Hindlimb muscle (tissue), 1 donor: Measurements from ENCODE around the gene SLC7A11. TPM values are rescaled to one million over a fixed set of nuclear protein-coding genes. Genes with fewer than 3 reads are reported as not detected.

Experiments
- DNase-seq: peaks from one replicate; pipeline ENCODE4 v3.0.0-alpha.2; 2013
- polyA plus RNA-seq: library from polyadenylated mRNA; unstranded; fragments of 120-200 nt; gene quantifications from one replicate; pipeline ENCODE4 v1.2.1, GENCODE V29; 2013; ENCODE audit not compliant: insufficient read length

The SLC7A11 gene
- polyA plus RNA-seq: 0.46 TPM

DNA sequence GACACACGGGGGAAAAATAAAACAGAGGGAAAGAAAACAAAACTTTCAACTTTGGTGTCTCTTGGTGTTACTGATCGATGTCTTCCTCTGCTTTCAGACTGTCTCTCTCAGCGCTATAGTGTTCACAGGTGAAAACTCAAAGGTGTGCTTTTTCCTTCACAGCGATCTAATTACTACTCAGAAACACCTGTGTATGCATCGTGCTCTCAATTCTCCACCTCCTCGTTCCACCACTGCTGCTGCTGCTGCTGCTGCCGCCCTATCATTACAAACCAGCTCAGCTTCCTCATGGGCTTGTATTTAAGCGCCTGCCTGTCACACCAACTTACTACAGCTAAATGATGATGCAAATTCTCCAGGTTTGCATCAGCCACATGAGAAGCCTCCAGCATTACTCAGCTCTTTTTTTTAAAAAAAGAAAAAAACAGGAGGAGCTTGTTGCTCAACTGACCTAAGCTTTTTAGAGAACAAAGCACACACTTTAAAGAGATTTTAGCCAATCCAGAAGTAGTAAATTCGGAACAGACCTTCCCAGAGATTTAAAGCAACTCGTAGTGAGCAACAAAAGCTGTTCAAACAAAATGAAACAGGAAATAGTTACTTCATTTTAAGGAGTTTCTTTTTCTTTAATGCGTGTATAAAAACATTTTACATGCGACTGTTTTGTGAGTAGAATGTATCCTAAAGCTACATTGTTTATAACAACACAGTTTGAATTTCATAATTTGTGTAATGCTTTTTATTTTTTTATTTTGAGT lies at the start of gene SLC7A11:
SLC7A11 (minus strand) TSS at position 274 of the 758 bp plus-strand sequence. CDS start 280 bp downstream, outside the sequence.
- peak; percentile 67 for DNase-seq

GRCh38 chr4:138291431-138291830 lies 49.3 kb upstream of the SLC7A11 start:
- no peak for DNase-seq

DNA sequence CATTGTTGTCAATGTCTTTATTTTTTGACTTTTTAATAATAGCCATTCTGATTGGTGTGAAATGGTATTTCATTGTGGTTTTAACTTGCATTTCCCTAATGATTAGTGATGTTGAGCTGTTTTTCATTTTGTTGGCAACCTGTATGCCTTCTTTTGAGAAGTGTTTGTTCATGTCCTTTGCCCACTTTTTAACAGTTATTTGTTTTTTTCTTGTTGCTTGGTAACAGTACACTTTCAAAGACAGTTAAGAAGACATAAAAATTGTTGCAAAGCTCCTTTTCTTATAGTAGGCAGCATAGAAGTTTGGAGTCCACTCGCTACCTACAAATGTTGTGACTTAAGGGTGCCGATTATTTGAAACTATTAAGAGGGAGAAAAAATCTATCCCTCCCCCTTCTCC lies 48.7 kb upstream of the SLC7A11 start:
- DNase-seq: no peak

GRCh38 chr4:138279286-138279685 lies 37.1 kb upstream of the SLC7A11 start:
- no peak for DNase-seq

DNA sequence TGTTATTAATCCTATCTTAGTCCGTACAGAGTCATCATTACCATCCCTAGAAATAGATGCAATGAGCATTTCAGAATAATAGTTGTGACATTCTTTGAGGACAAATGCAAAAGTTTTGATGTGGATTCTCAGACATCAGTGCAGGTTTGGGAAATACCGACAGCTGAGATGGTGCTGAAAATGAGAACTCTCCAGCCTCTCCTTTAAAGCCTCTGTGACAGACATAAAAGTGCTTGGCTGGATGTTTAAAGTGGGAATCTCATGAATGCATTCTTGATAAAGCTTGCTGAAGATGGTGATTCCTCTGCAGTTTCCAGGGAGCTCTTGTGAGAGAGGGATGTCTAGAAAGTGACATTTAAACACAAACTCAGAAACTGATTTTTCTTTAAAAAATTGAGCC lies 35.0 kb upstream of the SLC7A11 start:
- no peak for DNase-seq

GRCh38 chr4:138275963-138276621 lies 33.9 kb upstream of the SLC7A11 start:
- DNase-seq: no peak

- DNase-seq: no peak
These were observed 33.1 kb upstream of the SLC7A11 start for GRCh38 chr4:138275216-138275615.

GRCh38 chr4:138269175-138269574 lies 27.0 kb upstream of the SLC7A11 start:
- no peak for DNase-seq

DNA sequence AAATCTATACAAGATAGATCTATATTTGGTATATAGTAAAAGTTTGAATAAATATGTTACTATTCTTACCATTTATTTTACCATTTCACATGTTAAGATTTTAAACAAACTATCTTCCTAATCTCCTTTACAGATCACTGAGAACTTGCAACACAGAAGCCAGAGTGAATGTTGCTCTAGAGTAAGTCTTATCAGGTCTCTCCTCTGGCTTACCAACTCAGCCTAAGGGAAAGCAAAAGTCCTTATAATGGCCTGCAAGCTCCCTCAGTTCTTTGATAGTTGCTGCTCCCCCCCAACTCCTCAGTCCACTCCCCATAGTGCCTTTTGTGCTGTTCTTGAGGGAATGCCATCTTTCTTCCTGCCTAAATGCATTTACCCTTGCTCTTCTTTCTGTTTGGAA lies 25.7 kb upstream of the SLC7A11 start:
- DNase-seq: no peak

GRCh38 chr4:138266948-138267347 lies 24.8 kb upstream of the SLC7A11 start:
- no peak for DNase-seq

DNA sequence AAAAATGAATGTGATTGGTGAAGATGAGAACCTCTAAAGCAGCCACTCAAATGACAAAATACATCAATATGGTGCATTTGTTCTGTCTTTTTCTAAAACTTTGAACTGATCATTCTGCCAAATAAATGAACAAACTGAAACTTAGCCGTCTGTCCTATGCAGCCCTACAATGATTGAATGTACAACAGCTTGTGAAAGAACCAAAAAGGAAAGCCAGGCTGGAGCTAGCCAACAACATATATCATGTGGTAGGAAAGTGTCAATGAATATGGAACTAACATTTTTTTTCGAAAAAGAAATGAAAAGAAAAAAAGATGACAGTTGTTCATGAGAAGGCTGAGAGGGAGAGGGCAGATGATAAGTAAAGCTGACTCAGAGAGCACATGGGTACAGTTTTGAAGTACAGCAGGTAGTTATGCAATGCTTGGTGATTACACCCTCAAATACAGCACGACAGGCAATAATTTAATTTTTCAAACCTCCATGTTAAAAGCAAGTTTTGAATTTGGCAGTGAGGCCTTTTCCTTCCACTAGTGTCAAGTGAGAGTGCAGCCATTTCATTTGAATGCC lies 21.2 kb upstream of the SLC7A11 start:
- DNase-seq: no peak

- DNase-seq: no peak
These were observed 20.3 kb upstream of the SLC7A11 start for GRCh38 chr4:138262469-138262868.

GRCh38 chr4:138262030-138262429 lies 19.9 kb upstream of the SLC7A11 start:
- no peak for DNase-seq

DNA sequence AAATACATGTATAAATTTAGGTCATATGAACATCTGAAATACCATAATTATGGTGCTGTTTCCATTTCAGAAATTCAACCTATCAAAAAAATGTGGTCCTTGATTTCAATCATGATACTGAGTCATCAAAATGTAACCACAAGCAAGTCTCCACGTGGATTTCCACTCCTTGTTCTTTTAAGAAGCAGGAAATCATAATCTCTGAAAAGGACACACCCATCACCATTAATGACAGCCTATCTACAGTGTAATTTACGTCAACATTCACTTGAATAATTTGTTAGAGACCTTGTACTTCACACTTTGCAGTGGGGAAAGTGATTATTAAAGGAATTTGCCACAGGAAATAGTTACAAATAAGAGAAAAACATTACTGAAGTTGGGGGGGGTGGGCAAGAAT lies 17.7 kb upstream of the SLC7A11 start:
- no peak for DNase-seq

DNA sequence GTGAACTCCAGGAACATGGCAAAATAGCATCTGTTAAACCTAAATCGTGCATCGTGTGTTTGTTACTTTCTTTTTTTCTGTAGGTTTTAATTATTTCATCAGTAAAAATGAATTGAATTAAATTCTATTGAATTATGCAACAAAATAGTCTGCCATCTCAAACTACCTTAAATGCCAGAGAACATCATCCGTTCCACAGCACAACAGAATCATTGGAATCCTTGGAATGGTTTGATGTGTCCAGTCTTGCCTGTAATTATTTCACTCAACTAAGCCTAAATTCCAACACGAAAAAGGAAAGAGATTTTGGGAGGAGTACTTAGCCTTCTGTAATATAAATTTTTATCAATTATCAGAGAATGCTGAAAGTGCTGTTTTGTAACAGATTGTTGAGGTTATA lies 17.1 kb upstream of the SLC7A11 start:
- no peak for DNase-seq

DNA sequence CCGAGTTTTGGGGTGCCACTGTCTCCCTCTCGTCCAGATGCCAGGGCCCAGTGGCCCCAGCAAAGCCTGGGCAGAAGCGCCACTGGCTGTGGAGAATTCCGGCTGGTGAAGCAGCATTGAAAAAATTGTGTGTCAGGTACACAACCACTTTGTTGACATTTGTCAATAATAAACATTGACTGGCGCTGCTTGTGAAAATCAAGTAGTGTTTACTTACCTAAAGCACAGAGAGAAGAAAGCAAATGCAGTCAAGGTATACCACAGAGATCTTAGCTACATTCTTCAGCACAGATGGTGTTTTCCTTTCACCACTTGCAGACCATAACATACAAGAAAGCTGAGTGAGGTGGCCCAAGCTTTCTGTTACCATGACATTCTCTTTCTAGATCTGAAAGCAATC lies 14.5 kb upstream of the SLC7A11 start:
- no peak for DNase-seq

- DNase-seq: no peak
These were observed 13.9 kb upstream of the SLC7A11 start for GRCh38 chr4:138255917-138256597.

DNA sequence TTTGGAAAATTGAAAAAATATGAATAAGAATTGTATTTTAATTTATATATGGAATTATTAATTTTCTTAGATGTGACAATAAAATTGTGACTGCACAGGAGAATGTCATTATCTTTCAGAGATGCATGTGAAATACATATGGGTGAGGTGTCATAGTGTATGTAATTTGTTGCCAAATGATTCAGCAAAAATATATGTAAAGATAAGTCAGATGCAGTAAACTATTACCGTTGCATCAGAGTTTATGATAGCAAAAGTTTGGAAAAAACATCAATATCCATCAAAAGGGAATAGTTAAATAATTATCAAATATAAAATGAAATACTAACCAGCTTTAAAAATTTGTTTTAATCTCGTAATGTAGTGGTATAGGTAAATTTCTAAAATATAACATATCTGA lies 10.4 kb upstream of the SLC7A11 start:
- no peak for DNase-seq

DNA sequence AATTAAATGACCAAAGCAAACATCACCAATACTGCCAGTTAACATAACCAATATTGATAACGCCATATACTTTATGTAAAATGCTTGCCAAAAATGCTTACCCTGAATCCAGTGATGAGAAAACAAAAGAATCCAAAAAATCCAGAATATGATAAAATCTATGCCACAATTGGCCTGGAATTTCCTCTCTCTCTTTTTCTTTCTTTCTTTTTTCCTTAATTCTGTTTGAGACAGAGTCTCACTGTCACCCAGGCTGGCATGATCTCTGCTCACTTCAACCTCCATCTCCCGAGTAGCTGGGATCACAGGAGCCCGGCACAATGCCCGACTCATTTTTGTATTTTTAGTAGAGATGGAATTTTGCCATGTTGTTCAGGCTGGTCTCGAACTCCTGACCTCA lies 9.8 kb upstream of the SLC7A11 start:
- DNase-seq: no peak

DNA sequence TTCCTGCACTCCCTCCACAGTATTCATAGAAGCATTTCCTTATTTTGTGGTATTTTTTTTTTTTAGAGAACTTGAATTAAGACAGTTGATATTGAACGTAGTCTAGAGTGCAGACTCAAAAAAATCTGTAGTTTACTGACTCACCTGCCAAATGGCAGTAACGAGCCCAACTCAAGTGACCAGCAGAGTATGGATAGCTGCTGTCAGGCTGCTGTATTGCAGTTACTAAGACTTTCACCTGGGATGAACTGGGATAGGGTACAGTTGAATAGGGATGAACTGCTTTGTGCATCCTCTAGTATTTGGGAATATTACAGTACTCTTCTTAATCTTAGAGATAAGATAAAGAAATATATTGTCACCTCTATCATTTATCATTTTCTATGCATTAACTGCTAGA lies 7.0 kb upstream of the SLC7A11 start:
- no peak for DNase-seq

GRCh38 chr4:138248058-138248457 lies 5.9 kb upstream of the SLC7A11 start:
- DNase-seq: no peak

GRCh38 chr4:138247643-138248042 lies 5.5 kb upstream of the SLC7A11 start:
- no peak for DNase-seq

DNA sequence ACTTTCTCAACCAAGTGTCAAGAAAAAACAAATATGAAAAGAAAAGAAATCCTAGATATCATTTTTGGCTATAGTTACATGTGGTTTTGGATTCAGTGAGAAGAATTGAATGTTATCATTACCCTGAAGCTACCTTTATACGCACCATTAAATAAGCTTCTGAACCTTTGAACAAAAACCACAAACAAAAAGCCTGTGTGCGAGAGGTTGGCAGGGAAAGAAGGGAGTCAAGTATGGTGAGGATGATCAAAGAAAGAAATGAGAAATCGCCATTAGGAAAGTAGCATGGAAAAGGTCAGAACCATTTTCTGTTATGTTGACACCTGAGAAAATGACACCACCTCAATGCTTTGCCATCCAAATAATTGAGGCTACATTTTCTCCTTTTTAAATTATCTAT lies 1.2 kb upstream of the SLC7A11 start:
- no peak for DNase-seq

- DNase-seq: no peak
These were observed 646 bp upstream of the SLC7A11 start for GRCh38 chr4:138242834-138243156.
